ENCODE data around the gene MED9. TPM values are rescaled to one million over a fixed set of nuclear protein-coding genes. Genes with fewer than 3 reads are reported as not detected.
"Not testable (repeated sequence)": the region's sequence is repeated elsewhere in the genome, so short reads cannot be mapped to it uniquely, and the experiment has no call there.

MED9 gene
- total and polyA plus RNA-seq, 2 donors: 9.5 to 17.5 TPM

DNA sequence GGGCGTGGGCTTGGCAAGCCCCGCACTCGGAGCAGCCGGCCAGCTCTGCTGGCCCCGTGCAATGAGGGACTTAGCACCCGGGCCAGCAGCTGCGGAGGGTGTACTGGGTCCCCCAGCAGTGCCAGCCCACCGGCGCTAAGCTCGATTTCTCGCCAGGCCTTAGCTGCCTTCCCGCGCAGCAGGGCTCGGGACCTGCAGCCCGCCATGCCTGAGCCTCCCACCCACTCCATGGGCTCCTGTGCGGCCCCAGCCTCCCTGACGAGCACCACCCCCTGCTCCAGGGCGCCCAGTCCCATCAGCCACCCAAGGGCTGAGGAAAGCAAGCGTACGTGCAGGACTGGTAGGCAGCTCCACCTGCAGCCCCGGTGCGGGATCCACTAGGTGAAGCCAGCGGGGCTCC is 9.6 kb downstream of the MED9 start:
- not testable (repeated sequence) for H3K36me3 ChIP-seq (ENCODE audit: insufficient read depth)

DNA sequence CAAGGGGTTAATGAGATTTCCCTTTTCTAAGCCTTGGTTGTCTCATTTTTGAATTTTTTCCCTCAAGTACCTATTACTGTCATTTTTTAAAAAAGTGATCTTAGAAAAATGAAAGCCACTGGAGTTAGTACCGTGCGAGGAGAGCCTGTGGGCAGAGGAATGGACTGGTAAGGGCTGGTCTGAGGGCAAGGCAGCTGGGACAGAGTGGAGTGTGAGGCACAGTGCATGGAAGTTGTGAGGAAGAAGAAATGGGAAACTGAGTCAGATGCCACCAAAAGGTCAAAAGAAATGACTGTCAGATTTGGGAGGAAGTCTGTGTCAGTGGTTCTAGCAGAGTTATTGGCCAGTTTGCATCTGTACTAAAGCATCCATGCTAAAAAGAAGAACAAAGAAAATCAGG is 11.2 kb downstream of the MED9 start:
- Histone ChIP-seq H3K4me3 (ENCODE audit: low read depth, low read length) (no peak overlapping the region), H3K4me1 (ENCODE audit: insufficient read depth) (no peaks in the 10 kb centered on the region), H3K36me3 (ENCODE audit: insufficient read depth) (peaks cover 4% of the 10 kb centered on the region), H3K27ac (ENCODE audit: low read depth) (no peak overlapping the region)
- WGBS: 49% methylated on average over 2 of the region's 2 CpGs
- DNase-seq (ENCODE audit: extremely low spot score): no peak

More for the DNA sequence above, 9.6 kb downstream of the MED9 start:
- H3K4me1 ChIP-seq (ENCODE audit: insufficient read depth); H3K27ac ChIP-seq (ENCODE audit: low read depth); H3K4me3 ChIP-seq (ENCODE audit: low read depth, low read length); DNase-seq (ENCODE audit: extremely low spot score): not testable (repeated sequence)
- WGBS: 98% methylated on average over 23 of the region's 23 CpGs

DNA sequence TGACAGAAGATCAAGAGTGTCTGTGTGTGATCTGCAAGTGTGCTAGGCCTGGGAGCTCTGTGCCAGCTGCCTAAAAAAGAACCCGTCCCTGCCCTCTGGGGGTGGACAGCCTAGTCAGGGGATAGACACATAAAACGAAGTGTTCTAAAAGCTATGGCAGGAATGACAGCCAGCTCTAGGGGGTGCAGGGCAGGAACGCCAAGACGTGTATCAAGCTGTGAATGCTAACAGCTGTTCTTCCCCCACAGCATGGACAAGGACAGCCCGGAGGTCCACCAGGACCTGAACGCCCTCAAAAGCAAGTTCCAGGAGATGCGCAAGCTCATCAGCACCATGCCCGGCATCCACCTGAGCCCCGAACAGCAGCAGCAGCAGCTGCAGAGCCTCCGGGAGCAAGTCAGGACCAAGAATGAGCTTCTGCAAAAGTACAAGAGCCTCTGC is 14.3 kb downstream of the MED9 start:
- peaks cover 3% of the 10 kb centered on the region for H3K36me3 ChIP-seq (ENCODE audit: insufficient read depth)
- WGBS: 80% methylated on average over 10 of the region's 10 CpGs
- DNase-seq (ENCODE audit: extremely low spot score): no peak
- no peak overlapping the region for H3K27ac ChIP-seq (ENCODE audit: low read depth)
- H3K4me3 ChIP-seq (ENCODE audit: low read depth, low read length): no peak overlapping the region
- no peaks in the 10 kb centered on the region for H3K4me1 ChIP-seq (ENCODE audit: insufficient read depth)

DNA sequence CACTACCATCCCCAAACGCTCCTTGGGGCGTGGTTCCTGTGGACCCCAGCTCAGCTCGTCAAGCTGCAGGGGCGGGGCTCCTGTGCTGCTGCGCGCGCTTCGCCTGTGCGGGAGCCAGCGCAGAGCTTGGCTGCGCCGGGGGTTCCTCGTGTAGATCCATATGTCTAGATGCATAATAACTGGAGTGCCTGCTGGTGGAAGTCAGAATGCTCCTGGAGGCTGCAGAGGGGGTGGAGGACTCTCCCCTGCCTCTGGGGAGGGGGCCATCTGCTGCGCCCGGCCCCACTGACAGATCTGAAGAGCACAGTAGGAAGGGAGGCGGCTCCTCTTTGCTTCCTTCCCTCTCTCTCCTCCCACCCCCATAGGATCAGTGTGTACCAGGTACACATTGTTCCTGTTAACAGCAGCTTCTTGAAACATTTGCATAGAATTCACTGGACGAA is 14.8 kb downstream of the MED9 start:
- DNase-seq (ENCODE audit: extremely low spot score): no peak
- Histone ChIP-seq H3K27ac (ENCODE audit: low read depth) (no peak overlapping the region), H3K4me1 (ENCODE audit: insufficient read depth) (no peaks in the 10 kb centered on the region), H3K4me3 (ENCODE audit: low read depth, low read length) (no peak overlapping the region), H3K36me3 (ENCODE audit: insufficient read depth) (peaks cover 3% of the 10 kb centered on the region)
- 88% methylated on average over 17 of the region's 17 CpGs for WGBS

DNA sequence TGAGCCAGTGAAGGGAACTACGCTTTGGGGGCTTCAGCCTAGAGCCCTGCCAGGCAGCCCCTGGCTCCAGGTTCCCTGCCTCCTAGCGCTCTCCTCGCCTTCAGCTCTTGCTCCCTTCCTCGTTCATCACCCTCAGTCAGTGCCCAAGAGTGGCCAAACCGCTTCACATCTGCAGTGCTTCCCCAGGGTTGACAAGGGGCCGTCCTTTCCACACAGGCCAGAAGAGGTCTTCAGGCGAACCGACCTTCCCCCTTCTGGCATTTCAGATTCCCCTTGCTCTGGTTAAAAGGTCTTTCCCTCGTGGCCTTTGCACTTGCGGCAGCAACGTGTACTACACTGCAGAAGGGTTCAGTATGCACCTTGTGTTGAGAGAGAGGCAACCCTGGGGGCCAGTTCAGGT is 15.3 kb downstream of the MED9 start:
- Histone ChIP-seq H3K36me3 (ENCODE audit: insufficient read depth) (peaks cover 3% of the 10 kb centered on the region), H3K4me3 (ENCODE audit: low read depth, low read length) (no peak overlapping the region), H3K4me1 (ENCODE audit: insufficient read depth) (no peaks in the 10 kb centered on the region), H3K27ac (ENCODE audit: low read depth) (no peak overlapping the region)
- 80% methylated on average over 11 of the region's 11 CpGs for WGBS
- no peak for DNase-seq (ENCODE audit: extremely low spot score)

DNA sequence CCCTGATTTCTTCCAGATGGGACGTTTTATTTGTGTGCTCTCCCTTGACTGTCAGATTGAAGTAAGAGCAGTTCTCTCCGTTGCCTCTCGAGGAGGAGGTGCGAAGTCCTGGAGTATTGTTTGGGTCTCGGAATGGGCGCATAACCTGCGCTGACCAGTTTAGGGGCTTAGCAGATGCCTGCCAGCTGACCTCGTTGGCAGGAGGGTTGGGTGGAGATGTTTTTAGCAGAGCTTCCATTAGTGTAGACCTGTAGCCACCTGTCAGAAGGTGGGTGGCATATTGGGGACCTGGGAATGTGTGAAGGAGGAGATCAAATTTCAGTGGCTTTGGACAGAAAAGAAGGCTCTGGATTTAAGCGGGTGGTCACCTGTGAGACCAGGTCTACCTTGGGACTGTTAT is 15.8 kb downstream of the MED9 start:
- Histone ChIP-seq H3K4me1 (ENCODE audit: insufficient read depth) (no peaks in the 10 kb centered on the region), H3K36me3 (ENCODE audit: insufficient read depth) (peaks cover 3% of the 10 kb centered on the region), H3K27ac (ENCODE audit: low read depth) (no peak overlapping the region), H3K4me3 (ENCODE audit: low read depth, low read length) (no peak overlapping the region)
- no peak for DNase-seq (ENCODE audit: extremely low spot score)
- WGBS: 89% methylated on average over 9 of the region's 9 CpGs

DNA sequence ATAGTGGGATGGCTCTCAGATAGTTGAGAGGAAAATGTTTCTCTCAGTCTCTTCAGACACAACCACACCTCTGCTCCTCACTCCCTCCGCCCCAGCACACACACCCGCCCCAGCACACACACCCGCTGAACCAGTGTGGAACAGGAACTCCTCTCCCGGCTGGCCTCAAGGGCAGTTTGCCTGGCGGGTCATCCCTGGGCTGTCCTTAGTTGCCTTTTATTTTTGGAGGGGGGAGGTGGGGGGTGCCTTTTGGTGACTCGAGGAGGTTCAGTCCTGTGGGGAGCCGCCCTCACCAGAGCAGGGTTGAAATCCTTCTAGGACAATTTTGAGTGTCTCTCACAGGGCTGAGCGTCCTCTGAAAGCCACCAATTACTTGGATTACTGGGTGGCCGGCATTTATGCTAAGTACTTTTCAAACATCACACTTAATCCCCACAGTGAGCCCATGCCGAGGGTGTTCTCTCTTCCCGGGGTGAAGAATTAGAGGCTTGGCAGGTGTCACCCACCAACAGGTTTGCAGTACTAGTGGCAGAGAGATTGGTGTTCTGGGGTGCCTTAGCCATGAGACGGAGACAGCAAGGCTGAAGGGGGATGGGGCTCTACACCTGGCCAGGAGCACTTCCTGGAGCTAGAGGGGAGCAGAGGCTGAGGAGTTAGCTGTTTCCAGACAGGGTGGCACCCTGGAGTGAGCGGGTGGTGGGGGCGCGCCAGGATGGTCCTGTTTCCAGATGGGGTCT is 16.6 kb downstream of the MED9 start:
- no peak for DNase-seq (ENCODE audit: extremely low spot score)
- H3K4me1 ChIP-seq (ENCODE audit: insufficient read depth): no peaks in the 10 kb centered on the region
- H3K27ac ChIP-seq (ENCODE audit: low read depth): no peak overlapping the region
- WGBS: 79% methylated on average over 15 of the region's 15 CpGs
- peaks cover 3% of the 10 kb centered on the region for H3K36me3 ChIP-seq (ENCODE audit: insufficient read depth)
- no peak overlapping the region for H3K4me3 ChIP-seq (ENCODE audit: low read depth, low read length)

DNA sequence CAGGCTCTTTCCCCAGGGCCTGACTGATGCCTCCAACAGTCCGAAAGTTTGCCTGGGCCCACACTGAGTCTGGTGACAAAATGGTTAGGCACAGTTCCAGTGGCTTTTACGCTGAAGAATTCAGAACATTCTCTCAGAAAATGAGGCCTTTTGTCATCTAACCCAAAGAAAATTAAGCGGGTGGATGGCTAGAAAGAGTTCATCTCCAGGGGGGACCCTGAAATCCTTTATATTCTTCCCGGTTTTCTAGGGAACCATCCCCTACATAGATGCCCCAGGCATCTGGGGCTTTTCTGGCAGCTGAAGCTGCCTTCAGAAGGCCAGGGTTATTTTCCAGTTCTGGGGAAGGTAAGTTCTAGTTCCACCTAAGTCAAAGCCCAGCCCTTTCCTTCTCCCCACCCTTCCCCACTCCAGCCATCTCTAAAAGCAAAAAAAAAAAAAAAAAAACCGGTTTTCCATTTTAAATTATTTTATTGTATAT is 17.2 kb downstream of the MED9 start:
- Histone ChIP-seq H3K4me1 (ENCODE audit: insufficient read depth) (no peaks in the 10 kb centered on the region), H3K36me3 (ENCODE audit: insufficient read depth) (peaks cover 3% of the 10 kb centered on the region), H3K4me3 (ENCODE audit: low read depth, low read length) (no peak overlapping the region), H3K27ac (ENCODE audit: low read depth) (no peak overlapping the region)
- no peak for DNase-seq (ENCODE audit: extremely low spot score)
- 84% methylated on average over 5 of the region's 5 CpGs for WGBS

DNA sequence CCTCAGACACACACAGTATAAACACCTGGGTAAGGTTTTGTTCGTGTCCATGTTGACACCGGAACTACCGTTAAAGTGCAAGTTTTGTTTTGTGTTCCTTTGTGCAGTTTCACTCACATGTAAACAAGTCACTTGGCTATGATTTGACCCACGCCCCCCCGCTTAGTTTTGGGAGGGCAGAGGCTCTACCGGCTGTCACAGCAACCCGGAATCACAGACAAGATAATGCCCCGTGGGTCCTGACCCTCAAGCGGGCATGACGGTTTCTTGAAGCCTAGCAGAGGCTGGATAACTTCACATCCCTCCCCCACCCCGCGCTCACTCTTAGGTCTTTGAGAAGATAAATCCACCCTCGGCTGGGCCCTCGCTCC is 17.7 kb downstream of the MED9 start:
- Histone ChIP-seq H3K4me3 (ENCODE audit: low read depth, low read length) (peak overlapping the region; percentile 47), H3K27ac (ENCODE audit: low read depth) (no peak overlapping the region), H3K4me1 (ENCODE audit: insufficient read depth) (no peaks in the 10 kb centered on the region), H3K36me3 (ENCODE audit: insufficient read depth) (peaks cover 3% of the 10 kb centered on the region)
- DNase-seq (ENCODE audit: extremely low spot score): no peak
- 37% methylated on average over 14 of the region's 14 CpGs for WGBS

DNA sequence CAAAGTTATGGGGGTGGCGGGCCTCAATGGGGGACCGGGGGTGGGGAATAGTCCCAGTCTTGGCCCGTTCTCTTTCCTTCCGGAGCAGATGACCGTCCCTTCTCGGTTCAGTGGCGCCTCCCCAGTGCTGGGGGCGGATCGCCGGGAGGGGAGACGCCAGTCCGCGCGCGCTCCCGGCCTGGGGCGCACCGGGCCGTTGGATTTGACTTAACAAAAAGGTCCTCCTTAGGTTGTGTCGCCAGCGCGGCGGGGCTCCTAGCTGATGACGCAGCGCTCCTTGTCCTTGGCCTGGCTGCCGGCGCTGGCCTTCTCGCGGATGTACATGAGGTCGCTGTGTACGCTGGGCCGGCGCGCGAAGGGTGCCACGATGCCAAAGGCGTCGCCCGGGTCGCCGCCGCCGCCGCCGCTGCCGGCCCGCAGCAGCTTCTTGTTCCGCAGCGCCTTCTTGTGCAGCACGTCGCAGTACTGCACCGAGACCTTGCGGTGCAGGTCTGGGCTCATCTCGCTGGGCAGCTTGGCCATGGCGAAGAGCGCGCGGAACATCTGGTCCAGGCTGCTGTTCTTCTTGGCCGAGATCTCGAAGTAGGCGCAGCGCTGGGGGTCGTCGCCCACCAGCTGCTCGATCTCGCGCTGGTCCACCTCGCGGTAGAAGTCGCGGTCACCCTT is 18.2 kb downstream of the MED9 start:
- Histone ChIP-seq H3K4me1 (ENCODE audit: insufficient read depth) (no peaks in the 10 kb centered on the region), H3K36me3 (ENCODE audit: insufficient read depth) (peaks cover 3% of the 10 kb centered on the region), H3K4me3 (ENCODE audit: low read depth, low read length) (peak overlapping the region; percentile 47), H3K27ac (ENCODE audit: low read depth) (no peak overlapping the region)
- WGBS: 2% methylated on average over 71 of the region's 71 CpGs
- DNase-seq (ENCODE audit: extremely low spot score): no peak

DNA sequence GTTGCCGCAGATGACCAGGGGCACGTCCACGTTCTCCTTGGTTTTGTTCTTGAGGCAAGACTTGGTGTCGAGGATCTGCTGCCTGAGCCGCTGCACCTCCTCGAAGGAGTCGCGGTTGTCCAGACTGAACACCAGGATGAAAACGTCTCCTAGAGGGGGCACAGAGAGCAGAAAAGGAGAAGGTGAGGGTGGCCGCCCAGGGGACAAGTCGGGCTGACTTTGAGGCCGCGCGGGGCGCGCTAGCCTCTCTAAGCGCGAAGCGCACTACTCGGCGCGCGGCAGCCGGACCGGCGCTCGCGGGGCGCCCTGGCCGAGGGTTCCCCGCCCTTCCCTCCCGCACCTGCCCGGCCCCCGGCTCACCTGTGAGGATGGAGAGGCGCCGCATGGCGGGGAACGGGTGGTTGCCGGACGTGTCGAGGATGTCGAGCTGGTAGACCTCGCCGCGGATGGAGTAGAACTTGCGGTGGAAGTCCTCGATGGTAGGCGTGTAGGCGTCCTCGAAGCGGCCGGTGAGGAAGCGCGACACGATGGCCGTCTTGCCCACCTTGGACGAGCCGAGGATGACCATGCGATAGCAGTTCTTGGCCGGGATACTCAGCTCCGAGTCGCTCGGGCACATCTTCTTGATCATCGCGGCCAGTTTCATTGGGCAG is 18.9 kb downstream of the MED9 start:
- H3K36me3 ChIP-seq (ENCODE audit: insufficient read depth): peaks cover 3% of the 10 kb centered on the region
- no peak for DNase-seq (ENCODE audit: extremely low spot score)
- no peaks in the 10 kb centered on the region for H3K4me1 ChIP-seq (ENCODE audit: insufficient read depth)
- no peak overlapping the region for H3K27ac ChIP-seq (ENCODE audit: low read depth)
- WGBS: 1% methylated on average over 65 of the region's 65 CpGs
- peak overlapping the region; percentile 47 for H3K4me3 ChIP-seq (ENCODE audit: low read depth, low read length)

DNA sequence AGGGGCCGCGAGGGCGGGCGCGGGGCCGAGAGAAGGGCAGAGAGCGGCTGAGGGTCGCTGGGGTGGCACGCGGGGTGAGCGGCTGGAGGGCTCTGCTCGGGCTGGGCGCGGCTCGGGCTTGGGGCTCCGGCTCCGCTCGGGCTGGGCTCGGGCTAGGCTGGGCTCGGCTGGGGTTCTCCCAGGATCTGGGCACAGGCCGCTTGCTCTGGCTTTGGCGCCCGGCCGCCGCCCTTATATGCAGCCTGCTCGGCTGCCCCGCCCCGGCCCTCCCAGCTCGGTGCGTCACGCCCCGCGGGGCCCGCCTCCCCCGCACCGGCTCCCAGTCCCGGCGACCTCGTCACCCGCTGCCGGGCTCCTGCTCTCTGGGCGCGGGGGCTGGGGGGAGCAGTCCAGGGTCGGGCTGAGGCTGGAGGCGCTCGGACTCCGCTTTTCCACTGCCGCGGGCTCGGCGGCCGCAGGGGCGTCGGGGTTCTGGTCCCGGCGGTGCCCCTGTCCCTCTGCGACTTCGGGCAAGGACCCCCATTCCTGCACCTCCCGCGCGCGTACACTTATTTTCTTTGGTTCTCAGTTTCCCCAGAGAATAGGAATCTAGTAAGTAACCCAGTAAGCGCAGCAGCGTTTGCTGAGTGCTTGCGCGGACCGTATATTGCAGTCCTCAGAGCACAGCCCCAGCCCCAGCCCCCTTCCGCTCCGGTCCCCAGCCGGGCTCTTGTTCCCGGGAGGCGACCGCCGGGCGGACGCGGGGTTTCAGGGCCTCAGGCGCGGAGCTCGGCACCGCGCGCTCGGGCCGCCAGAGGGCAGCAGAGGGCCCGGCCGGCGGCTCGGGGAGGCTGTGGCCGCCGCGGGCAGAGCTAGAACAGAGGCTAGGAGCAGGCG is 19.6 kb downstream of the MED9 start, which contains the start of gene RASD1:
Gene RASD1 (minus strand): TSS at position 207 of the 876 bp plus-strand sequence. CDS start 214 bp downstream, outside the sequence.
- WGBS: under 1% methylated on average over 93 of the region's 93 CpGs
- H3K36me3 ChIP-seq (ENCODE audit: insufficient read depth): peaks cover 2% of the 10 kb centered on the region
- peak within 1 kb of the TSS; percentile 28 for H3K27ac ChIP-seq (ENCODE audit: low read depth)
- DNase-seq (ENCODE audit: extremely low spot score): no peak
- H3K4me1 ChIP-seq (ENCODE audit: insufficient read depth): no peaks in the 10 kb centered on the region
- H3K4me3 ChIP-seq (ENCODE audit: low read depth, low read length): peak within 1 kb of the TSS; percentile 47

All from urinary bladder (tissue), 4 donors.